Tibial artery (tissue), 4 donors: ENCODE measurements around the gene RADIL.
"Not testable (repeated sequence)": the region's sequence is repeated elsewhere in the genome, so short reads cannot be mapped to it uniquely, and the experiment has no call there.

Experiments
- DNase-seq, 2 donors: peaks; one replicate each; pipeline ENCODE4 v3.0.0-alpha.2; 2019
- H3K27ac ChIP-seq, 2 donors: fragments of 200-600 bp; sonication (generic) in 1 of 2; 1 replicate in 1 of 2; 2 replicates in 1 of 2; pipeline ENCODE4 v1.5.1; 2018 to 2019; ENCODE audit warnings: mild to moderate bottlenecking in 1 of 2
- H3K27me3 ChIP-seq, 2 donors: fragments of 200-600 bp; sonication (generic) in 1 of 2; one replicate each; pipeline versions ENCODE4 v1.5.1 to v1.6.0; 2016 to 2019
- H3K36me3 ChIP-seq, 3 donors: fragments of 200-600 bp; sonication (generic) in 2 of 3; one replicate each; pipeline ENCODE4 v1.5.1; 2016 to 2019; ENCODE audit warnings: mild to moderate bottlenecking in 2 of 3
- H3K4me1 ChIP-seq, 4 donors: fragments of 200-600 bp; sonication (generic) in 2 of 4; 1 replicate in 3 of 4; 2 replicates in 1 of 4; pipeline ENCODE4 v1.5.1; 2016 to 2019
- H3K4me3 ChIP-seq, 2 donors: fragments of 200-600 bp; sonication (generic) in 1 of 2; 1 replicate in 1 of 2; 2 replicates in 1 of 2; pipeline ENCODE4 v1.5.1; 2018 to 2019; ENCODE audit warnings: mild to moderate bottlenecking in 2 of 2
- H3K9me3 ChIP-seq, 3 donors: fragments of 200-600 bp; sonication (generic) in 1 of 3; one replicate each; pipeline ENCODE4 v1.5.1; 2016 to 2019
- CTCF ChIP-seq, 2 experiments: fragments of 200-600 bp in 1 of 2; fragments of 450-650 bp in 1 of 2; IDR thresholded peaks; one replicate each; pipeline ENCODE4 v1.5.1; 2017 to 2019; ENCODE audit warnings: antibody characterized with exemption in 2 of 2, mild to moderate bottlenecking in 1 of 2, moderate library complexity in 1 of 2
- intact Hi-C: fragments of 100-400 bp; cut with DNase I; formaldehyde crosslinking; loops from one replicate; pipeline ENCODE4 v1.15.0; 2023; ENCODE audit warnings: low total_unique reads

RADIL gene

GRCh38 chr7:4806983-4807597, 76.4 kb downstream of the RADIL start:
- Histone ChIP-seq H3K9me3 (no peaks in the 10 kb centered on the region), H3K4me1 (no peaks in the 10 kb centered on the region), H3K4me3 (no peak overlapping the region), H3K36me3 (peaks cover 0 to 9% (median 0%) of the 10 kb centered on the region in 3 donors), H3K27me3 (no peaks in the 10 kb centered on the region), H3K27ac (no peak overlapping the region)
- DNase-seq: no peak
- intact Hi-C loops: no loop called here
- no peak for TF ChIP-seq CTCF (IDR thresholded peaks at IDR 0.05)

DNA sequence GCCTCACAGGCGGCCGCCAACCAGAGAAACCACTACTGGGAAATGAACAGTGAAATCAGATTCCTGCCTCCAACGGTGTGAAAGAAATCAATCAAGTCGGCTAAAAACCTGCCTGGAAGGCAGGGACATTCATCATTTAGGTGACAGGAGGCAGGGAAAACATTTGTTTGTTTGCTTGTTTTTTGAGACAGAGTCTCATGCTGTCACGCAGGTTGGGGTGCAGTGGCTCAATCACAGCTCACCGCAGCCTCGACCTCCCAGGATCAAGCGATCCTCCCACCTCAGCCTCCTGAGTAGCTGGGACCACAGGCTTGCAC, 77.6 kb downstream of the RADIL start:
- H3K27ac ChIP-seq: no peak overlapping the region
- DNase-seq: no peak
- no peaks in the 10 kb centered on the region for H3K4me1 ChIP-seq
- H3K27me3 ChIP-seq: no peaks in the 10 kb centered on the region
- H3K9me3 ChIP-seq: no peaks in the 10 kb centered on the region
- H3K4me3 ChIP-seq: no peak overlapping the region
- intact Hi-C loops: no loop called here
- peaks cover 0 to 9% (median 0%) of the 10 kb centered on the region in 3 donors for H3K36me3 ChIP-seq
- no peak for TF ChIP-seq CTCF (IDR thresholded peaks at IDR 0.05)

DNA sequence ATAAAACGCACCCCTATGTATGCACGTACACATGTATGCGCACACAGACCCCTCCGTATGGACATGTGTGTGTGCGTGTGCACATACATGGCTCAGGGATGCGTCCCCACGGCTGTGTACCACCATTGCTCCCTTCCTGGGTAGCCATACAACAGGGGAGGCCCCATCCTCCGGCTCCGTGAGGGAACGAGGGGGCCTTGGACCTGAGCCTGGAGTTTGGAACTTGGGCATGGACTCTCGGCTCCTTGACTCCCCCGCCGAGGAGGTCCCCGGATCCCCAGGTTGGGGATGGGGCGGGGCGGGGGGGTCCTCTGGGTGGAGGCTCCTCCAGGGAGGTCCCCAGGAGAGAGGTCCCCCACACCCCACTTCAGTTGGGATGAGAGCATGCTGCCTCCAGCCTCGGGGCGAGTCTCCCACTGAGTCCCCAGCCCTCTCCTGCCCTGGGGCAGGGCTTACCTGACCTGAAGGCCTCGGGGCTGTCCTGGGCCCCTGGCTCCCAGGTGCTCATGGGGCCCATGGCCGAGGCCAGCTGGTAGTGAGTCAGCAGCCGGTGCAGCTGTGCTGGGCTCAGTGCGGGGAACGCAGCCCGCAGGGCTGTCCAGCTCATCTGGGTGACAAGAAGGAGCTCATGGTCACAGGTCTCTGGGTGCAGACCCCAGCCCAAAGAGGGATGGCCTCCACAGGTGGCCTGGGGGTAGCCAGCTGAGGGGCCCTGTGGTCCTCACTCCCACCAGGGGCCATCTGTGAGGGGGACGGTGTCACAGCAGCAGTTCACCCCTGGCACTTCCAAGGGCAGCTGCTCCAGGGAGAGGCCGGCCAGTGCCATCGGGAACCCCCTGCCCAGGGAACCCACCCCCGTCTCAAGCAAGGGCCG, 78.2 kb downstream of the RADIL start:
- H3K4me3 ChIP-seq: no peak overlapping the region
- no peak overlapping the region for H3K27ac ChIP-seq
- no peaks in the 10 kb centered on the region for H3K27me3 ChIP-seq
- H3K9me3 ChIP-seq: no peaks in the 10 kb centered on the region
- no peak for TF ChIP-seq CTCF (IDR thresholded peaks at IDR 0.05)
- DNase-seq: no peak
- intact Hi-C loops: no loop called here
- peaks cover 0 to 6% (median 0%) of the 10 kb centered on the region in 3 donors for H3K36me3 ChIP-seq
- H3K4me1 ChIP-seq: no peaks in the 10 kb centered on the region

DNA sequence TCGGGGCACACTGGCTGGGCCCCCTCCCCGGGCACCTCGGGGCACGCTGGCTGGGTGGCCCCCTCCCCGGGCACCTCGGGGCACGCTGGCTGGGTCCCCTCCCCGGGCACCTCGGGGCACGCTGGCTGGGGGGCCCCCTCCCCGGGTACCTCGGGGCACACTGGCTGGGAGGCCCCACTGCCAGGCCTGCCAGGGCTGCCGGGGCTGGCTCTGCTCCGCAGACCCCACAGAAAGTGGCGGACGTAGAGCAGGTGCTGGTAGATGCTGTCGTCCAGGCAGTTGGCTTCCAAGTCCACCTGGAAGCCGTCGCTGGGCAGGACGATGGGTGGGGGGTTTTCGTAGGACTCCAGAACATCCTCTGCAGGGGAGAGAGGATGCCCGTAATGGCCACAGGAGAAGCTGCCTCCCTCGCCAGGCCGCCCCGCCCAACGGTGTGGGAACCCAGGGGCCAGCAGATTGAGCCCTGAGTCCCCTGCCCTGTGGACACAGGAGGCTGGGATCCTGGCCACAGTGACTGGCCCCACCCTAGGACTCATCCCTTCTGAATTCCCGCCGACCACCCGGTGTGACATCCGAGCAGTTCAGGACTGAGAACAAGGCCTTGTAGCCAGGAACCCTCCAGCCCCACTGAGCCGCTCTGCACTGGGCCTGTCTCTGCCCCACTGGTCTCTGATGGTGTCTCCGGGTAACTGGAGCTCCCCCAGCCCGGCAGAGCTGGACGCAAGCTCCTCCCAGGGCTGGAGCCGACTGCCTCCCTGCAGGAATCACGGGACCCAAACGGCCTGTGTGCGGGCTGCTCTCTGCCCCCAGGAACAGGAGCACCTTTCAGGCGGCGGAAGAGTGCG, 79.9 kb downstream of the RADIL start:
- no peaks in the 10 kb centered on the region for H3K27me3 ChIP-seq
- TF ChIP-seq CTCF (IDR thresholded peaks at IDR 0.05): no peak
- peaks cover 0 to 3% (median 0%) of the 10 kb centered on the region in 3 donors for H3K36me3 ChIP-seq
- H3K4me1 ChIP-seq: no peaks in the 10 kb centered on the region
- no peaks in the 10 kb centered on the region for H3K9me3 ChIP-seq
- H3K27ac ChIP-seq: no peak overlapping the region
- intact Hi-C loops: no loop called here
- no peak for DNase-seq
- no peak overlapping the region for H3K4me3 ChIP-seq

- intact Hi-C loops, H3K27me3 ChIP-seq, H3K9me3 ChIP-seq, H3K4me1 ChIP-seq, DNase-seq, H3K36me3 ChIP-seq, H3K27ac ChIP-seq, H3K4me3 ChIP-seq: not testable (repeated sequence)
Observed at GRCh38 chr7:4802577-4802976, 80.9 kb downstream of the RADIL start.

DNA sequence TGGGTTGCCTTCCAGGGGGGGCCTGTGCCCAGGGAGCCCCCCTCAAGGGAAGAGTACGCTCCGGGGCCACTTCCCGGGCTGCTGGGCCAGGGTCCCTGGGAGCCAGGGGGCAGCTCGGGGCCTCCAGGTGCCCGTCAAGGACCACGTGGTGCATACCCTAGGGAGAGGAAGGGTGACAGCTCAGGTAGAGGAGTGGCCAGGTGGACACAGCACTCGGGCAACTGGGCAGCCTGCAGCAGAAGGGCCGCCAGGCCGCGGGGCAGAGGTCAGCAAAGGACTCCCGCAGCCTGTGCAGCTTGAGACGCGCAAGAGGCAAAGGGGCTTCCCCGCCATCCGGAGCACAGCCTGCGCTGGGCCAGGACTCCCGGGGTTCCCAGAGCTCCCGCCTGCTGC, 81.7 kb downstream of the RADIL start:
- TF ChIP-seq CTCF (IDR thresholded peaks at IDR 0.05): no peak
- intact Hi-C loops: no loop called here
- Histone ChIP-seq H3K36me3 (no peaks in the 10 kb centered on the region), H3K27ac (no peak overlapping the region), H3K4me3 (no peak overlapping the region), H3K4me1 (no peaks in the 10 kb centered on the region), H3K27me3 (no peaks in the 10 kb centered on the region), H3K9me3 (no peaks in the 10 kb centered on the region)
- DNase-seq: no peak
